Measurements from ENCODE around the gene PRICKLE2.

GRCh38 chr3:64046592-64046991 is 178.7 kb downstream of the PRICKLE2 start:
- TF ChIP-seq CTCF (IDR thresholded peaks at IDR 0.05; ENCODE audit: insufficient read depth, low read depth, low read length) (no peak), EZH2 (IDR thresholded peaks at IDR 0.05; ENCODE audit: insufficient read depth, low read length) (no peak)
